GM12873 (cell line): ENCODE data around the gene LHX4.

Experiments
- CTCF ChIP-seq: IDR thresholded peaks from 2 replicates; pipeline ENCODE4 v1.5.1; 2012; ENCODE audit warnings: low read depth, mild to moderate bottlenecking, moderate library complexity, low read length, control low read depth; ENCODE audit not compliant: insufficient read depth; ENCODE audit errors: missing control alignments

Gene LHX4

GRCh38 chr1:180247580-180247979, 17.5 kb downstream of the LHX4 start:
- no peak for TF ChIP-seq CTCF

DNA sequence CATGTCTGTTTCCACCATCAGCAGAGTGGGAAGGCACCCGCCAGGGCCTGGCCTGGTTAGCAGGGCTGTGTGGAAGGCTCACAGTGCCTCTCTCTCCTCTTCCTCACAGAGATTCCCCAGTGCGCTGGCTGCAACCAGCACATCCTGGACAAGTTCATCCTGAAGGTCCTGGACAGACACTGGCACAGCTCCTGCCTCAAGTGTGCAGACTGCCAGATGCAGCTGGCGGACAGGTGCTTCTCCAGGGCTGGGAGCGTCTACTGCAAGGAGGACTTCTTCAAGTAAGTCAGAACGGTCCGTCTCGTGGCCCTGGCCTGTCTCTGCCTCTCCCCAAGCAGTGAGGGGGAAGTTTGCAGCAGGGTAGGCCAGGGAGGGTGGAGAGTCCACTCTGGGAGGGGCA, 18.1 kb downstream of the LHX4 start:
- no peak for TF ChIP-seq CTCF

DNA sequence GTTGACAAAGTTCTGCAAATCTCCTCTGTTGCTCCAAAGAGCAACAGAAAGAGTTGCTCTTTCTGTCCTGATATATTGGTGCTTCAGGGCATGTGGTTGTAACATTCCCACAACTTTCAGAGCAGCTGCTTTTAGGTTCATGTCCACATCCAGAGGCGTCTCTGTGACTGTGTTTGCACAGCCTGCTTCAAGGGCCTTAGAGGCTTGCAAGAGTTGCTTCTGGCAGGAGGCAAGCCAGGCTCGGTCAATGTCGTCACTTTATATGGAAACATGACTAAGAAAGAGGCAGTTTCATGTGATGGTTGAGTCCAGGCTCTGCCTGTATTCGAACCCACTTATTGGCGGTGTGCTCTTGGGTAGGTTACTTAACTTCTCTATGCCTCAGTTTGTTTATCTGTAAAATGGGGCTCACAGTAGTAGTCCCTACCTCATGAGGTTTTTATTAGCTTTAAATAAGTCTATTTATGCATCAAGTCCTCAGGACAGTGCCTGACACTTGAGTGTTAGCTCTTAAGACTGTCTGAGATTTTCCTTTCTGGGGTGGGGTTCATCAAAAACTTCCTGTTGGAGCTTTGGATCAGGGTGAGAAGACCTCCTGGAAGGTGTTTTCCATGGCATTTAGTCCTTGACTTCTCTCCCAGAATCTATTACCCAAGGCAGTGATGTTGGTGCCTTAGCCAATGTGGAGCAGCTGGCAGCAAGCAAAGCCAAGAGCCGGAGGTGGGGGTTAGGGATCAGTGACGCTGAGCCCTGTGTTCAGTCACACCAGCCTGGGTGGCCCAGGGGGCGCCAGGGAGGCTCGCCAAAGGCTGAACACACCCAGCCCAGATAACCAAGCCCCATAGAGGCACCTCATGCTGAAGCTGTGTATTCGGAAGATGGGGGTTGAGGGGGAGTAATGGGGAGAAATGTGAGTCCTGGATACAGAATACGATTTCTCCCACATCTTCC, 18.9 kb downstream of the LHX4 start:
- peak; percentile 34 for TF ChIP-seq CTCF

DNA sequence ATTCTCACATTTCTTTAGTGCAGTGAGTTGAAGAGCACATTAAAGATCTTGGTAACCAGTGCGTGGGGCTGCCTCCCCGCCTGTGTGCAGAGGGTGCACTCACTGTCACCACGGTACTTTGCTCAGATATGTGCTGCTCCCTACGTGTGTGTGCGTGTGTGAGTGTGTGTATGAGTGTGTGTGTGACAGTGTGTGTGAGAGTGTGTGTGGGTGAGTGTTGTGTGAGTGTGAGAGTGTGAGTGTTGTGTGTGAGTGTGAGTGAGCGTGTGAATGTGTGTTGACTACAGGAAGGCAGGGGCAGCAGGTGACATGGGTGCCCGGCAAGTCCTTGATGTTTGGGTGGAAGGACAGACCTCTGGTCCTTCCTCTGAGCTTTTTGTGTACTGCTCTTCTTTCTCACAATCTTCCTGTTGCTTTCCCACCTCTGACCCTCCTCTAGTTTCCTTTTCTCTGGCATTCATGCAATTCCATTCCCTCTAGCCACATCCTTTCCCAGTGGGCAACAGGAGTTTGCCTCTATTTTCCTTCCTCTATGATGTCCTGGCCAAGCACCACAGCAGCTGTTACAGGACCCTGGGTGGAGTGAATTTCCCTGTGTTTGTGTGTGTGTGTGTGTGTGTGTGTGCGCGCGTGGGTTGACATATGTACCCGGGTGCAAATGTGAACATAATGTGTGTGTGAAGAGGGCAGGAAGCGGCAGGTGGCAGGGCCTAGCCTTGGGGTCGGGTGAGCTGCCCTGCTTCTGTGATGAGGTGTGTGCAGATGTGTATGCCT, 19.8 kb downstream of the LHX4 start:
- no peak for TF ChIP-seq CTCF

DNA sequence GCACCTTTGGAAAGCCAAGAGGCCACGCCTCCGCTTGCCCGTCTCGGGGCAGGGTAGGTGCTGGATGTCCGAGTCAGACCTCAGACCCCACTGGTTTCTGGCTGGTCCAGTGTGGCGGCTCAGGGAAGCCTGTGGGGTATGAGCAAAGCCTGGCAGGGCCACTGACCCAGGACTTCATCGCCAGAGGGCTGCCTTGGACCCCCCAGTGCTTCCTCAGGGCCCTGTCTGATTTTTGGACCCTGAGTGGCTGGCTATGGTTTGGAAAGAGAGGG, 20.4 kb downstream of the LHX4 start:
- no peak for TF ChIP-seq CTCF

DNA sequence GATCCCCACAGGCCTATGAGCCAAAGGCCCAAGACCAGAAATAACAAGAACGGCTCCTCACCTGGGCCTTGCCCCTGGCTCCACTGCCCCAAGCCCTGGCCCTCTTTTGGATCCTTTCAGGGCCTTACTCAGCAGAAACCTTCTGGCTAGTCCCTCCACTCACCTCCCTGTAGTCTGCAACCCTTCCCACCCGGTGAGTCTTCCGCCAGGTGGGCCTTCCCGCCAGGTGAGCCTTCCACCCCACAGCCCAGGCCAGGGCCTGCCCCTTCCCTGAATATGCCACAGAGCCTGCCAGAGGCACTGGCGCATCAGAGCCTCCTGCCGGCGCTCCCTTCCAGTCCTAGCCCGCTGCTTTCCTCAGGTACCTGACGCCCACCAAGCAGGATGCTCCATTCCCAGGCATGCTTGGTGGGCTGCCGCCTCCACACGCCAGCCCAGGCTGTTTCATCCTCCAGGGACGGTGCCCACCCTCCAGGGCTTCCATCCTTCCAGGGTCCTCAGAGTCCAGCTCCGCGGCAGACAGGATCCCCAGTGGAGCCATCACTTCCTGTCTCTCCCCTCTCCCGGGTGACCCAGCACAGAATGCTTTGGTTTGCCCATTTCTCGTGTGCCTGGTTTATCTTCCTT, 20.9 kb downstream of the LHX4 start:
- no peak for TF ChIP-seq CTCF

DNA sequence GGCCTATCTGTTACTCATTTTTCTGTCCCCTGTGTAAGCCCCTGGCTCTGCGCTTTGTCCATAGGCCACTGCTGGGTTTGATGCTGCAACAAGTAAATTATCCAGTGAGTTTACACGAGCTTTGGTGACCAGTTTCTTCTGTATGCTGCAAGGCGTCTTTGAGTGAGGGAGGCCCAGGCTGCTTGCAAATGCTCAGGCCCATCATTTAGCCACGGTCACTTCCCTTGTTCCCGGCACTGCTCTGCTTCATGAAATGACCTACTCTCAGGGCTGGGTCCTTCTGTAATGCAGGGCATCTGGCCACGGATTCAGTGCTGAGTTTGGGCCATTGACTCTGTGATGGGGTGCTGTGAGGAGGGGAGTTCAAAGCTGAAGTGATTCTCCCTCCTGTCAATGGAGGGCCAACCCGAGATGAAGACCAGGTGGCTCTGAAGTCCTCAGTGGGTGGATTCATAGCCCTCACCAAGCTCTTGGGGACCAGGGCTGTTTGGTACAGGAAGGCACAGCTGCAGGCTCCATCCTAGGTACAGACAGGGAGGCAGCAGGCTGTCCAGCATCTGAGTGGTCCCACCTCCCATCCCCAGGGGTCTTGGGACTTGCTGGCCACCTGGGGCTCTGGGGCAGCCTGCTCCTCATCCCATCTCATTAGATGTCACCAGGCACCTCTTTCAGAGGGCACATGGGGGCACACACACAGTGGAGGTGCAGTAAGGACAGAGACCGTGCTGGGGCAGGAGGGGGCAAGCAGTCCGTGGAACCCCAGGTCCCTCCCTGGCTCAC, 21.7 kb downstream of the LHX4 start:
- TF ChIP-seq CTCF, result no peak
